RKO (cell line): Measurements from ENCODE around the gene KRTAP4-5.
"Not testable (repeated sequence)": the region's sequence is repeated elsewhere in the genome, so short reads cannot be mapped to it uniquely, and the experiment has no call there.

Experiments
- DNase-seq: peaks from one replicate; pipeline ENCODE4 v3.0.0-alpha.2; 2016; ENCODE audit warnings: low spot score

KRTAP4-5 gene

GRCh38 chr17:41108728-41109386 is 40.8 kb downstream of the KRTAP4-5 start:
- not testable (repeated sequence) for DNase-seq

DNA sequence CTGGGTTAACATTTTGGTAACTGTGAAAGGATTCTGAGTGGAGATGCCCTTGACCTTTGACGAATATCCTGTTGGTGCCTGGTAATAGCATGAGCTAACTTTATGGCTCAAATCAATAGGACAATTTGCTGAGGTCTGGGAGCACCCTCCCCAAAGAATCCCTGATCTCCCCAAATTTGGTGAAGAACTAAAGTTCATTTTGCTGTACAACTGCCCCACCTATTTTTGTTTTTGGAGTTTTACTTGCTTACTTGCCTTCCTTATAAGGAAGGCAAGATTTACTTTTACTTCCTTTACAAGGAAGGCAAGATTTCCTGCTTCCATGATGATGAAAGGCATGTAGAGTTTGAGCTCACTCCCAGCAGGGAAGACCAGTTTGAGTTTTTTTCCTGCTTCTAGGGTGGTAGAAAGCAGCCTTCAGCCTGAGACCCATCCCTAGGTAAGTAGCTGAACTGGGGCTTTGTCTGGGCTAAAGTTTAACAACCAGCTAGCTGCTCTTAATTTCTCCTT is 41.6 kb downstream of the KRTAP4-5 start:
- peak; percentile 93 for DNase-seq

- DNase-seq = peak; percentile 70
Measured at GRCh38 chr17:41105347-41105746, 44.3 kb downstream of the KRTAP4-5 start, which contains the start of gene KRTAP4-9. Gene KRTAP4-9, plus strand, starts transcription at chr17:41105389. Its CDS starts 0 bp downstream, at chr17:41105389.

DNA sequence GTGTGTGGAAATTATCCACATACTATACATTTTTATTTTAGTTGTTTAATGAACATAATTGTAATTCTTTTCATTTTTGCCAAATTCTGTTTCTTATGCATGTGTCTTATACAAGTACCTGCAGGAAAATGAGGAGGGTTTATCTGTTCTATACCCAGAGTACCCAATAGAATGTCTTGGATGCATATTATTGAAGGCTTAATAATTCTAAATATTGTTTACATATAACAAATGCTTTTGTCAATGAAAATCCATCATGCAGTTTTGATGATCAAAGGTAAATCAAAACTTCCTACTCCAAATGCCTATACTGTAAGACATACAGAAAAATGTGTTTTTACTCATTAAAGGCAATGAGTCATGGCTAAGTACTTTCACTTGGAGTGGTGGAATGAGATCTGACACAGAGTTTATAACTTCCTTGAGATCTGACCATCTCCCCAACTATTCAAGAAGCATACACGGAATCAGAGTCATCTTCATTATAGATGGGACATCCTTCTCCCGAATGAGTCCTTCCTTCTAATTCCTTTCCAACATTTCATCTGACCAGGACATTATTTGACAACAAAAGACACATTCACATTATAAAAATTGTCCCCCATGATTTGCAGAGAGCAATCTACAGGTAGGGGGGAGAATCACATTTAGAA is 45.1 kb downstream of the KRTAP4-5 start:
- DNase-seq = peak; percentile 84

- peak; percentile 34 for DNase-seq
Measured at GRCh38 chr17:41103896-41104295, 45.7 kb downstream of the KRTAP4-5 start.

DNA sequence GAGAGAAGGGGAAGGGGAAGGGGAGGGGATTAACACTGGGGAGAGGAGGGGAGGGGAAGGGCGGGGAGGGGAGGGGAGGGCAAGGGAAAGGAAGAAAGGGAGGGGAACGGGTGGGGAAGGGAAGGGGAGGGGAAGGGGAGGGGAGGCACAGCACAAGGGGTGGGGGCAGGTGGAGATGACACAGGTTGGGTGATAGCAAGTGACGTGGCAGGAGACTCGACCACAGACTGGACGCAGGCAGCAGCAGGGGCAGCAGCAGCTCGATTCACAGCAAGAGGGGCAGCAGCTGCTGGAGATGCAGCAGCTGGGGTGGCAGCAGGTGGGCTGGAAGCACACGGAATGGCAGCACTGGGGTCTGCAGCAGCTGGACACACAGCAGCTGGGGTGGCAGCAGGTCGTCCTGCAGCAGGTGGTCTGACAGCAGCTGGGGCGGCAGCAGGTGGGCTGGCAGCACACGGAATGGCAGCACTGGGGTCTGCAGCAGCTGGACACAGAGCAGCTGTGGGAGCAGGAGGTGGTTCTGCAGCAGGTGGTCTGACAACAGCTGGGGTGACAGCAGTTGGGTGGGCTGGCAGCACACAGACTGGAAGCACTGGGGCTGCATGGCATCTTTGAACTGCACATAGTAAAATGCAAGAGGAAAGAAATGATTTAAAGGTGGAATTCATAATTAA is 47.9 kb downstream of the KRTAP4-5 start, which contains the start of gene KRTAP4-16:
KRTAP4-16 (minus strand) TSS at position 624 of the 674 bp plus-strand sequence; CDS start at position 624, 0 bp downstream.
- DNase-seq = peak; percentile 86

GRCh38 chr17:41099682-41100480 is 49.7 kb downstream of the KRTAP4-5 start:
- peak; percentile 93 for DNase-seq
